MV-4-11 (cell line): ENCODE results near the gene SCN4A.

ENCODE experiments used
- DNase-seq: peaks from one replicate; lab custom pipeline; 2025; lab: John Stamatoyannopoulos, UW

The SCN4A gene

GRCh38 chr17:64001763-64002529, 29.2 kb upstream of the SCN4A start:
- DNase-seq: peak; percentile 14

GRCh38 chr17:64001091-64001579, 28.4 kb upstream of the SCN4A start:
- DNase-seq: no peak

- no peak for DNase-seq
Measured at GRCh38 chr17:63999680-64000531, 27.2 kb upstream of the SCN4A start.

GRCh38 chr17:63998721-63999679, 26.3 kb upstream of the SCN4A start:
- no peak for DNase-seq

GRCh38 chr17:63998050-63998720, 25.5 kb upstream of the SCN4A start, which contains the start of gene PRR29:
Gene PRR29, plus strand, starts transcription at chr17:63998351. Its CDS starts 14 bp downstream, at chr17:63998365.
- peak; percentile 46 for DNase-seq

- no peak for DNase-seq
Measured at GRCh38 chr17:63997341-63998048, 24.8 kb upstream of the SCN4A start.

GRCh38 chr17:63996430-63997182, 23.9 kb upstream of the SCN4A start:
- no peak for DNase-seq

- no peak for DNase-seq
Measured at GRCh38 chr17:63995626-63996025, 22.9 kb upstream of the SCN4A start.

GRCh38 chr17:63993368-63993985, 20.8 kb upstream of the SCN4A start:
- DNase-seq: no peak

GRCh38 chr17:63991611-63992010, 18.9 kb upstream of the SCN4A start:
- no peak for DNase-seq

- no peak for DNase-seq
Measured at GRCh38 chr17:63989622-63990345, 17.1 kb upstream of the SCN4A start.

- no peak for DNase-seq
Measured at GRCh38 chr17:63988741-63989621, 16.3 kb upstream of the SCN4A start.

GRCh38 chr17:63988127-63988478, 15.4 kb upstream of the SCN4A start:
- DNase-seq: no peak

GRCh38 chr17:63987221-63988126, 14.8 kb upstream of the SCN4A start:
- no peak for DNase-seq

GRCh38 chr17:63986821-63987220, 14.1 kb upstream of the SCN4A start:
- no peak for DNase-seq

GRCh38 chr17:63985387-63986140, 12.8 kb upstream of the SCN4A start:
- DNase-seq: no peak
